RWPE2 (cell line): ENCODE measurements around the gene CBR1.

ENCODE experiments used
- ATAC-seq: fragments of 200-7000 bp; cut with Tn5 transposase; 3 replicates; pipeline ENCODE4 v1.9.1; 2021; ENCODE audit warnings: low read depth
- DNase-seq: peaks from one replicate; pipeline ENCODE4 v3.0.0-alpha.2; 2020; ENCODE audit warnings: low spot score
- H3K27ac ChIP-seq: fragments of 450-650 bp; 2 replicates; pipeline ENCODE4 v1.5.1; 2017; ENCODE audit warnings: mild to moderate bottlenecking; ENCODE audit not compliant: poor library complexity, severe bottlenecking
- H3K27me3 ChIP-seq: fragments of 250-450 bp; sonication (Bioruptor Pico); 2 replicates; pipeline ENCODE4 v1.5.1; 2021; ENCODE audit warnings: mild to moderate bottlenecking, moderate library complexity; ENCODE audit not compliant: insufficient read depth, poor library complexity, severe bottlenecking
- H3K36me3 ChIP-seq: fragments of 250-450 bp; sonication (Bioruptor Pico); 2 replicates; pipeline ENCODE4 v1.5.1; 2020; ENCODE audit warnings: low read depth, mild to moderate bottlenecking, moderate library complexity
- H3K4me1 ChIP-seq: fragments of 250-450 bp; sonication (Bioruptor Pico); 2 replicates; pipeline ENCODE4 v1.5.1; 2021; ENCODE audit warnings: mild to moderate bottlenecking, moderate library complexity; ENCODE audit not compliant: insufficient read depth, poor library complexity, severe bottlenecking
- H3K4me3 ChIP-seq: fragments of 250-450 bp; sonication (Bioruptor Pico); 2 replicates; pipeline ENCODE4 v1.5.1; 2021; ENCODE audit warnings: mild to moderate bottlenecking, moderate library complexity; ENCODE audit not compliant: severe bottlenecking
- H3K9me3 ChIP-seq: fragments of 250-450 bp; sonication (Bioruptor Pico); 2 replicates; pipeline ENCODE4 v1.5.1; 2021; ENCODE audit warnings: mild to moderate bottlenecking, moderate library complexity; ENCODE audit not compliant: severe bottlenecking
- CTCF ChIP-seq: fragments of 450-650 bp; IDR thresholded peaks from one replicate; pipeline ENCODE4 v1.5.1; 2017; ENCODE audit warnings: mild to moderate bottlenecking, moderate library complexity; ENCODE audit not compliant: poor library complexity, severe bottlenecking

Gene CBR1

GRCh38 chr21:36055551-36055950, 14.3 kb upstream of the CBR1 start:
- no peaks in the 10 kb centered on the region for H3K9me3 ChIP-seq
- no peak for TF ChIP-seq CTCF
- H3K36me3 ChIP-seq, result peaks cover 74% of the 10 kb centered on the region
- DNase-seq (no peak), ATAC-seq (no peak)
- no peak overlapping the region for H3K4me3 ChIP-seq
- no peak overlapping the region for H3K27ac ChIP-seq
- H3K27me3 ChIP-seq, result no peaks in the 10 kb centered on the region
- H3K4me1 ChIP-seq, result peaks cover 11% of the 10 kb centered on the region

GRCh38 chr21:36059823-36060158, 10.0 kb upstream of the CBR1 start:
- peak overlapping the region; percentile 70 for H3K4me3 ChIP-seq
- no peaks in the 10 kb centered on the region for H3K27me3 ChIP-seq
- peaks cover 43% of the 10 kb centered on the region for H3K36me3 ChIP-seq
- no peak for DNase-seq
- H3K4me1 ChIP-seq, result peaks cover 11% of the 10 kb centered on the region
- H3K9me3 ChIP-seq, result no peaks in the 10 kb centered on the region
- peak; percentile 60 for ATAC-seq
- TF ChIP-seq CTCF, result no peak
- H3K27ac ChIP-seq, result peak overlapping the region; percentile 82

- H3K27me3 ChIP-seq, result no peaks in the 10 kb centered on the region
- ATAC-seq (peak; percentile 92), DNase-seq (peak; percentile 93)
- no peak for TF ChIP-seq CTCF
- peaks cover 11% of the 10 kb centered on the region for H3K4me1 ChIP-seq
- peaks cover 37% of the 10 kb centered on the region for H3K36me3 ChIP-seq
- H3K9me3 ChIP-seq, result no peaks in the 10 kb centered on the region
- peak within 1 kb of the TSS; percentile 82 for H3K27ac ChIP-seq
- H3K4me3 ChIP-seq, result peak within 1 kb of the TSS; percentile 70
Measured at GRCh38 chr21:36060159-36060921, 9.5 kb upstream of the CBR1 start, which contains the start of gene SETD4. Gene SETD4 (minus strand): TSS chr21:36060526. CDS start chr21:36058888, 1,638 bp downstream.

- no peak for TF ChIP-seq CTCF
- no peaks in the 10 kb centered on the region for H3K9me3 ChIP-seq
- DNase-seq (no peak), ATAC-seq (no peak)
- H3K27me3 ChIP-seq, result no peaks in the 10 kb centered on the region
- H3K4me1 ChIP-seq, result peaks cover 17% of the 10 kb centered on the region
- no peak overlapping the region for H3K4me3 ChIP-seq
- peaks cover 26% of the 10 kb centered on the region for H3K36me3 ChIP-seq
- H3K27ac ChIP-seq, result no peak overlapping the region
Measured at GRCh38 chr21:36061445-36061844, 8.4 kb upstream of the CBR1 start.
